ENCODE results near the gene VAMP5.

DNA sequence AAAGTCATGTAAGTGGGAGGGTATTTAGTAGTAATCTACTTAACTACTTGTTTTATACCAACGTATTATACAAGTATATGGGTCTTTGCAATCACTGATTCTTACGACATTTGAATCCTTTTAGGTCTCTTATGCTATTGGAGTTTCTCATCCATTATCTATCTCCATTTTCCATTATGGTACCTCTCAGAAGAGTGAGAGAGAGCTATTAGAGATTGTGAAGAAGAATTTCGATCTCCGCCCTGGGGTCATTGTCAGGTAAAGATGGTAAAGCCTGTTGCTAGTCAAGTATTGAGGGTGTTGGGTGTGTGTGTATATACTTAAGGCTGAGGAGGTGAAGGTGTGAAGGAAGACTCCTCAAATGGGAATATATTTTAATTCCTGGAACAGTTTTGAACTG lies 41.5 kb upstream of the VAMP5 start:
- no peak for TF ChIP-seq CTCF (IDR thresholded peaks at IDR 0.05)
- no peak for TF ChIP-seq EP300 (IDR thresholded peaks at IDR 0.05)
- no peak for TF ChIP-seq POLR2A (IDR thresholded peaks at IDR 0.05)
- no peak for TF ChIP-seq POLR2AphosphoS5 (IDR thresholded peaks at IDR 0.05)
